AG09309 (cell line): Measurements from ENCODE around the gene LYRM9.
"Not testable (repeated sequence)": the region's sequence is repeated elsewhere in the genome, so short reads cannot be mapped to it uniquely, and the experiment has no call there.

Experiments
- DNase-seq: peaks from one replicate; pipeline ENCODE4 v3.0.0-alpha.2; 2010; ENCODE audit warnings: low read depth
- H3K4me3 ChIP-seq: 2 replicates; pipeline ENCODE4 v1.5.1; 2011; ENCODE audit warnings: mild to moderate bottlenecking, low read depth, low read length, moderate library complexity; ENCODE audit not compliant: control insufficient read depth
- CTCF ChIP-seq: IDR thresholded peaks from 2 replicates; pipeline ENCODE4 v1.5.1; 2011; ENCODE audit warnings: mild to moderate bottlenecking, low read depth, low read length, inconsistent platforms; ENCODE audit not compliant: insufficient read depth, control insufficient read depth; ENCODE audit errors: missing control alignments

LYRM9 gene

GRCh38 chr17:27918498-27918897, 25.3 kb upstream of the LYRM9 start:
- TF ChIP-seq CTCF, result no peak
- H3K4me3 ChIP-seq, result no peak overlapping the region
- no peak for DNase-seq

- DNase-seq, result no peak
- TF ChIP-seq CTCF, result no peak
- H3K4me3 ChIP-seq, result no peak overlapping the region
Observed at GRCh38 chr17:27917000-27917399, 23.8 kb upstream of the LYRM9 start.

- no peak for DNase-seq
- TF ChIP-seq CTCF, result no peak
- H3K4me3 ChIP-seq, result no peak overlapping the region
Observed at GRCh38 chr17:27915709-27916108, 22.5 kb upstream of the LYRM9 start.

- TF ChIP-seq CTCF, result no peak
Observed at GRCh38 chr17:27914382-27914781, 21.2 kb upstream of the LYRM9 start.

GRCh38 chr17:27912964-27913363, 19.8 kb upstream of the LYRM9 start:
- H3K4me3 ChIP-seq, result no peak overlapping the region
- TF ChIP-seq CTCF, result no peak
- peak; percentile 3 for DNase-seq

More at GRCh38 chr17:27914382-27914781, 21.2 kb upstream of the LYRM9 start:
- no peak for DNase-seq
- H3K4me3 ChIP-seq, result no peak overlapping the region

- H3K4me3 ChIP-seq, DNase-seq: not testable (repeated sequence)
Observed at GRCh38 chr17:27912299-27912698, 19.1 kb upstream of the LYRM9 start.

GRCh38 chr17:27907976-27908558, 14.9 kb upstream of the LYRM9 start:
- TF ChIP-seq CTCF, result no peak
- no peak overlapping the region for H3K4me3 ChIP-seq
- DNase-seq, result no peak
